ENCODE data around the gene MAGEA10.
"Not testable (repeated sequence)": the region's sequence is repeated elsewhere in the genome, so short reads cannot be mapped to it uniquely, and the experiment has no call there.

The MAGEA10 gene

DNA sequence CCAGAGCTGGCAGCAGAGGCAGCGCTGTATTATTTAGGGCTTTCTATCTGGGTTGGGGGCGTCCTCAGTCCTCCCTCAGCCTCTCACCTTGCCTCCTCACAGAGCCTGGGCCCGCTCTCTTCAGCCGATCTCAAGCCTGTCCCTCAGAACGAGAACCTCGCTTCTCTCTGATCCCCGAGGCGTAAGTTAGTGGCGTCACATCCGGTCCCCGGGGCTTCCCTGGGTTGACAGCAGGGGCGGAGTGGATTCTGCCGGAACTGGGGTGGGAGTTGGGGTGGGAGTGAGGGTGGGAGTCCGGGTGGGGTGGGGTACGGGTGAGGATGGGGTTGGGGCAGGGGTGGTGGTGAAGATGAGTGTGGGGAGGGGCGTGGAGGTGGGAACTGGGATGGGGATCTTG, at the start of gene MAGEA10:
Gene MAGEA10, minus strand, starts transcription at position 190 of the 397 bp plus-strand sequence. CDS start 2,957 bp downstream, outside the sequence.
- no peak for DNase-seq (ENCODE audit: low spot score)

DNA sequence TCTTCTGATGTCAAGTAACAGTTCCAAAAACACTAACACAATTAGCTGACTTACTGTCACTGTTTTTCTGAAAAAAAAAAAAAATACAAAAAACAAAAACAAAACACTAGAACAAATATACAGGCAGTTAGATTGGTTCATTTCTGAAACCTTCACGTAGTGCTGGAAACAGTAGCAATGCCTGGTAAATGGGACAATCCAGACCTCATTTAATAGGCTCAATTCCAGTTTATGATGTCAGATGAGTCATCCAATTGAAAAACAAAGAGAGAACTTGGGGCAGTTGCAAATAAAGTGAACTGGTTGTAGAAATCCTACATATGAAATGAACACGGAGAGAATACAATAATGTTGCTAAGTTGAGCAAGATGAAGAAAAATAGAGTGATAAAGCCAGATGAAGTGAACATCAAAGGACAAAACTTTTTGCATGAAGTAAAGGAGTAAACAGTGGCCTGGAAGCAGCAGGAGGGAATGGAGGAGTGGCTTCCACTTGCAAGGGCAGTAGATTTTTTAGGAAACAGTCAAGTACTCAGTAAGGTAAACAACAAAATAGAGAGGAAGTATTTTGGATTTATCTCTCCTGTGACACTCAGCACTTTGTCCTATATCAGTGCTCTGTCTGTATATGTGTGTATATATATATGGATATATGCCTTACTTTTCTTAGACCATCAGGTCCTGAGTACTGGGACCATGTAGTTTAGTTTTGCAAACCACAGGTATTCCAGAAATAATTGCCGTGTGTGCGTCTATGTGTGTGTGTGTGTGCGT, 39.3 kb upstream of the MAGEA10 start:
- no peak for DNase-seq (ENCODE audit: low spot score)

DNA sequence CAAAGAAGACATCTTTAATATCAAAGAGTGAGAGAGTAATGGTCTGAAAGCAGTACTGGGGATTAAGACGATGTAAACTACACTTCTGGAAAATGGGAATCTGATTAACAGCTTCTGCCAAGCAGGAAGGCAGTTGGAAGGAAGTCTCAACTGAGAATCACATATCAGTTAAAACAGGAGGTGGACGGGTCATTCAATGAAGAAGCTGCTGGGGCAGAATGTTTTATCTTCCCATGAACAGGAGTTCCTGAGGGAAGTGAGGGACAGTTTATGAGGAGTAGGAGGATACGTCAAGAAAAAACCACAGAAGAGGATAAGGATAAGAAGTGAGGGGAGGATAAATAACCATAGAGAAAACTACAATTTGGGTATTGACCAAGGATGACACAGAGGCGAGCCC, 38.7 kb upstream of the MAGEA10 start:
- DNase-seq (ENCODE audit: low spot score), result no peak

DNA sequence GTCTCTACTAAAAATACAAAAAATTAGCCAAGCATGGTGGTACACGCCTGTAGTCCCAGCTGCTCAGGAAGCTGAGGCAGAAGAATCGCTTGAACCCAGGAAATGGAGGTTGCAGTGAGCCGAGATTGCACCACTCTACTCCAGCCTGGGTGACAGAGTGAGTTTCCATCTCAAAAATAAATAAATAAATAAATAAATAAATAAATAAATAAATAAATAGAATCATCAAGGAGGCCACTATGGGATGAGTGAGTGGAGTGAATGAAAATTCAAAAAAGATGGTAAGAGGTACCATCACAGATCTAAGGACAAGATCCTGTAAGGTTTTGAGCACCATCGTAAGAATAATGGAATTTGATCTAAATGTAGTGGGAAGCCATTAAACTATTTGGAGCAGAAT, 37.5 kb upstream of the MAGEA10 start:
- not testable (repeated sequence) for DNase-seq (ENCODE audit: low spot score)

DNA sequence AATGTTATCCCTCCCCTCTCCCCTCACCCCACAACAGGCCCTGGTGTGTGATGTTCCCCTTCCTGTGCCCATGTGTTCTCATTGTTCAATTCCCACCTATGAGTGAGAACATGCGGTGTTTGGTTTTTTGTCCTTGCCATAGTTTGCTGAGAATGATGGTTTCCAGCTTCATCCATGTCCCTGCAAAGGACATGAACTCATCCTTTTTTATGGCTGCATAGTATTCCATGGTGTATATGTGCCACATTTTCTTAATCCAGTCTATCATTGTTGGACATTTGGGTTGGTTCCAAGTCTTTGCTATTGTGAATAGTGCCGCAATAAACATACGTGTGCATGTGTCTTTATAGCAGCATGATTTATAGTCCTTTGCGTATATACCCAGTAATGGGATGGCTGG, 35.5 kb upstream of the MAGEA10 start:
- not testable (repeated sequence) for DNase-seq (ENCODE audit: low spot score)

GRCh38 chrX:152170621-152171020, 32.2 kb upstream of the MAGEA10 start:
- no peak for DNase-seq (ENCODE audit: low spot score)

DNA sequence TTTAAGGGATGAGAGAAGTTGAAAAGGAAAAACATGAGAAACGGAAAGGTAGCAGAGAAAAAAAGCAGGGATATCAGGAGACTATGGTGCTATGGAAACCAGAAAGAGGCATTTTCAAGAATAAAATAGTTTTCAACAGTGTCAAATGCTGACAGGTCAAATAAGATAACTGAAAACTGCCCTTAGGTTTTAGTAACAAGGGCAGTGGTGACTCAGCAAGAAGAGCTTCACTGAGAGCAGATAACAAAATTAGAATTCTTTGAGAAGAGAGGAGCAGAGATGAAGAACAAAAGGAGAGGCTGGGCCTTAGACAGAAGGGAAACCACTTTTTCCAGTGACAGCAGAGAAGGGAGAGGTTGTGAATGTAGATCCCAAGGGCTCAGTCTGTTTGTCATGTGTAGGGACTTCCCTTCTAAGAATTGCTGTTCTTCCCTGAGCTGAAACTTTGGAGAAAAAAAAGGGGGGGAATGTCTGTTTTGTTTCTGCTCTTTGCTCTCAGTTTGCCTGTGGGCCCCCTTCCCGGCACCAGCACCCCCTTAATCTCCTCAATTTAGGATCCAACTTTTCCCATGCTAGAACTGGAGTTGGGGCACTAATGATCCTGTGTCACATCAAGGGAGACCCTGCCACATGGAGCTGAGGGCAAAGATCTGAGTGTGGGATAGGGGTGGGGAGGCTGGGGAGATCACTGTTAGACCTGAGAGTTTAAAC, 26.8 kb upstream of the MAGEA10 start:
- no peak for DNase-seq (ENCODE audit: low spot score)

- DNase-seq (ENCODE audit: low spot score), result no peak
These were observed 18.7 kb upstream of the MAGEA10 start for GRCh38 chrX:152157042-152157441.

- DNase-seq (ENCODE audit: low spot score), result no peak
These were observed 17.5 kb upstream of the MAGEA10 start for GRCh38 chrX:152155766-152156310.

- no peak for DNase-seq (ENCODE audit: low spot score)
These were observed 15.7 kb upstream of the MAGEA10 start for GRCh38 chrX:152154050-152154449.

GRCh38 chrX:152151256-152151655, 12.9 kb upstream of the MAGEA10 start:
- no peak for DNase-seq (ENCODE audit: low spot score)

DNA sequence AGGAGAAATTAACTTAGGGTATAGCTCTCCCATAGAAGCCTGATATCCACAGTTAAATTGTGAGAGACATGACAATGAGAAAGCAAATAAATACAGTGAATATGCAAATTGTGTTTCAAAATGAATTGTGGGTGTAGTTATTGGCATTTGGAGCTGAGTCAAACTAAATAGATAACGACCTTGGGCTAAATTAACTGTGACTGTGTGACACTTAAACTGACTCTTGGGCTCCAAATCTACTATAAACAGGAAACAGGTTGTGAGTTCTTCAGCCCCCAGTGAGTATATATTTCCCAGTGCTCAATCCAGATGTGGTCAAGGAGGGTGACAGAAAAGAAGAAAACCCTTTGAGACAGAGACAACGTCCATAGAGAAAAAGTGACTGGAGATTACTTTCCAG, 11.3 kb upstream of the MAGEA10 start:
- no peak for DNase-seq (ENCODE audit: low spot score)

GRCh38 chrX:152139589-152139988, 1.2 kb upstream of the MAGEA10 start:
- DNase-seq (ENCODE audit: low spot score), result no peak

- DNase-seq (ENCODE audit: low spot score), result no peak
These were observed 498 bp downstream of the MAGEA10 start for GRCh38 chrX:152137771-152138387.

- DNase-seq (ENCODE audit: low spot score), result no peak
These were observed 2.1 kb downstream of the MAGEA10 start for GRCh38 chrX:152136312-152136711.

DNA sequence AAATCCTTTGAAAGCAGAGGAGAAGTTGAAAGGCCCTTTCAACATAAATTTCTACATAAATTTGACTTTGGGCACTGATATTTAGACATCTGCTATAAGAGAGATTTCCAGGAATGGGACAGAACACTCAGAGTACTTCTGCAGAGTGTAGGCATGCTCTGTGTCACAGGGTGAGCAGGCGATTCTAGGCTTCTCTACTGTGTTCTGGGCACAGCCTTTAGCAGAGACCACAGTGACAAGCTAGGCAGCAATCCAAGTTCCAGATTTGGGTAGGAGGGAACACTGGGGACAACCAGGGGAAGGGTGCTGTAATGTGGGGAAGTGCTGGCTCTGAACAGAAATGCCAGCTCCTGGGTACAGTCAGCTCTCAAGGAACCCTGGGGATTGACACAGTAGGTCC, 6.9 kb downstream of the MAGEA10 start:
- DNase-seq (ENCODE audit: low spot score), result no peak

DNA sequence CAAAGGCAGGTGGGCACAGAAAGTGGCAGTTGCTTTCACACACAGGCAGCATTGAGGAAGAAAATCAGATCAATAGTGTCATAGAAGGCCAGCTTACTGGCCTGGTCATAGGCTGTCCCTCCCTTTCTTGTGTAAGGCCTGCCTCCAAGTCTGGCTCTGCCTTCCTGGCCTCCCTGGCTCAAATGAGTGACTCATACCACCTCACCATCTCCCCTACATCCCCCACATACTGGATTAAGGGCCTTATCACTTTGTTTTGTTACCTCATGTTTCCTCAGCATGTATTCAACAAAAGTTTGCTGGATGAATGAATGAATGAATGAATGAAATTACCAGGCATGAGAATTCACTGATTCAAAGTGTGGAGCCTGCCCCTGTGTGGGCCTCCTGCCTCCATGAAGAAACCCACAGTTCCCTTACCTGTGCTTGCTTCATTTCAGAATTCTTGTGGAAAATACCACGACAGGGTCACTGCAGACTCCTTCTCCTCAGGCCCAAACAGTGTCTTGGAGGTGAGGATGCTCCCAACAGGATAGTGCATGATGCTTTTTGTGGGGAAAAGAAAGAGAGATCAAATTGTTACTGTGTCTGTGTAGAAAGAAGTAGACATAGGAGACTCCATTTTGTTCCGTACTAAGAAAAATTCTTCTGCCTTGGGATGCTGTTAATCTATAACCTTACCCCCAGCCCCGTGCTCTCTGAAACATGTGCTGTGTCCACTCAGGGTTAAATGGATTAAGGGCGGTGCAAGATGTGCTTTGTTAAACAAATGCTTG, 9.1 kb downstream of the MAGEA10 start:
- DNase-seq (ENCODE audit: low spot score), result not testable (repeated sequence)

- no peak for DNase-seq (ENCODE audit: low spot score)
These were observed 21.1 kb downstream of the MAGEA10 start for GRCh38 chrX:152117305-152117704.

DNA sequence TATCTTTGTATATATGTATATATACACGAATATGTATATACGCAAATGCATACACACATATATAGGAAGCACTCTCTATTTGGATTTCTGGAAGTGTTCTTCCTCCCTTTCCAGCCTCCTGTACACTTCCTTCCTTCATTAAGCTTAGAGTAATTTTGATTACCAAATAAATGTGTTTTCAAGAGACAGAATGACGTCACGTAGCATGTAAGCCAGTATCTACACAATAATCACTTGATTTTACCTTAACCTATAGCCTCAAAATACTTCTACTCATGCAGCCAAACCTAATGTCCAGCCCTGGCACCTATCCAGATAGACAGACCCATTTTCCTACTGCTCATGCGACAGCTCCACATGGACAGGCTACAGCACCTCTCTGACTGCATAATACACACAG, 29.9 kb downstream of the MAGEA10 start:
- DNase-seq (ENCODE audit: low spot score), result no peak

- DNase-seq (ENCODE audit: low spot score), result no peak
These were observed 34.5 kb downstream of the MAGEA10 start for GRCh38 chrX:152103866-152104265.

- no peak for DNase-seq (ENCODE audit: low spot score)
These were observed 52.2 kb downstream of the MAGEA10 start for GRCh38 chrX:152086141-152086540.
